Cardiac fibroblast (primary cell): ENCODE measurements around the gene COX14.

Source experiments
- DNase-seq, 2 donors: peaks; one replicate each; pipeline versions ENCODE4 v3.0.0 to v3.0.0-alpha.2; 2010; ENCODE audit warnings: low read depth in 2 of 2
- H3K4me3 ChIP-seq, 2 donors: replicated peaks in 1 of 2; 1 replicate in 1 of 2; 2 replicates in 1 of 2; pipeline ENCODE4 v1.5.1; 2011; ENCODE audit warnings: low read depth in 2 of 2, low read length in 2 of 2, mild to moderate bottlenecking in 2 of 2, moderate library complexity in 1 of 2
- TF ChIP-seq, protein P1 (sequence below): IDR thresholded peaks from one replicate; pipeline ENCODE4 v1.5.1; 2011; ENCODE audit warnings: low read depth, mild to moderate bottlenecking, low read length, inconsistent platforms

The COX14 gene

DNA sequence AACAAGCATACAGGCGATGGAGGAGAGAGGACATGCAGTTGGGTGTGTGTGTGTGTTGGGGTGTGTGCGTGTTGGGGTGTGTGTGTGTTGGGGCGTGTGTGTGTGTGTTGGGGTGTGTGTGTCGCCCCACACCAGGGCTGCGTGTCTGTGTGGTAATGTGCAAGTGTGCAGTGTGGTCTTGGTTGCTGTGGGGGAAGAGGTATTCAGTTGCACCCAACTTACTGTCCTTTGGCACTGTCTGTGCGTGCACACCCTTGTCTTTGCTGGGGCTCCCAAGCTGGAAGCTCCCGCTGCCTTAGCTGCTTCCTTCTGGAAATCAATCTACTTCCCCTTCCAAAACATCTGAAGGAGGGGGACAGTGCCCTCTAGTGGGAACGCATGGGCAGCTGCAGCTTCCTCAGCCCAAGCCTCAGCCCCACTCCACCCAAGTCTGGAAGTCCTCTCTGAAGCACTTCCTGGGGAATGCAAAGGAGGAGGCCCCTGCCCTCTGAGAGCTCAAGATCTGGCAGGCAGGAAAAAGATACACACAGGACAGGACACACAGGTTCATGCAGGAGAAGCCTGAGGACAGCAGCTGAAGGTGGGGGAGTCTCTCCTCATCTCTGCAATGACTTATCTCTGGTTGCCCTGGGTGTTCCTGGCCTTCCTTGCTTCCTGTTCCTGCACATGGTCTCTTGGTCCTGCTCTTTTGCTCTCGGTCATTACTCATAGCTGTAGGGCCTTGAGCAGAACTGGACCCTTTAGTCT, 41.5 kb upstream of the COX14 start:
- TF ChIP-seq, protein P1, sequence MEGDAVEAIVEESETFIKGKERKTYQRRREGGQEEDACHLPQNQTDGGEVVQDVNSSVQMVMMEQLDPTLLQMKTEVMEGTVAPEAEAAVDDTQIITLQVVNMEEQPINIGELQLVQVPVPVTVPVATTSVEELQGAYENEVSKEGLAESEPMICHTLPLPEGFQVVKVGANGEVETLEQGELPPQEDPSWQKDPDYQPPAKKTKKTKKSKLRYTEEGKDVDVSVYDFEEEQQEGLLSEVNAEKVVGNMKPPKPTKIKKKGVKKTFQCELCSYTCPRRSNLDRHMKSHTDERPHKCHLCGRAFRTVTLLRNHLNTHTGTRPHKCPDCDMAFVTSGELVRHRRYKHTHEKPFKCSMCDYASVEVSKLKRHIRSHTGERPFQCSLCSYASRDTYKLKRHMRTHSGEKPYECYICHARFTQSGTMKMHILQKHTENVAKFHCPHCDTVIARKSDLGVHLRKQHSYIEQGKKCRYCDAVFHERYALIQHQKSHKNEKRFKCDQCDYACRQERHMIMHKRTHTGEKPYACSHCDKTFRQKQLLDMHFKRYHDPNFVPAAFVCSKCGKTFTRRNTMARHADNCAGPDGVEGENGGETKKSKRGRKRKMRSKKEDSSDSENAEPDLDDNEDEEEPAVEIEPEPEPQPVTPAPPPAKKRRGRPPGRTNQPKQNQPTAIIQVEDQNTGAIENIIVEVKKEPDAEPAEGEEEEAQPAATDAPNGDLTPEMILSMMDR: peak; percentile 98
- peak; percentile 90 to 94 for DNase-seq
- no peak overlapping the region for H3K4me3 ChIP-seq

DNA sequence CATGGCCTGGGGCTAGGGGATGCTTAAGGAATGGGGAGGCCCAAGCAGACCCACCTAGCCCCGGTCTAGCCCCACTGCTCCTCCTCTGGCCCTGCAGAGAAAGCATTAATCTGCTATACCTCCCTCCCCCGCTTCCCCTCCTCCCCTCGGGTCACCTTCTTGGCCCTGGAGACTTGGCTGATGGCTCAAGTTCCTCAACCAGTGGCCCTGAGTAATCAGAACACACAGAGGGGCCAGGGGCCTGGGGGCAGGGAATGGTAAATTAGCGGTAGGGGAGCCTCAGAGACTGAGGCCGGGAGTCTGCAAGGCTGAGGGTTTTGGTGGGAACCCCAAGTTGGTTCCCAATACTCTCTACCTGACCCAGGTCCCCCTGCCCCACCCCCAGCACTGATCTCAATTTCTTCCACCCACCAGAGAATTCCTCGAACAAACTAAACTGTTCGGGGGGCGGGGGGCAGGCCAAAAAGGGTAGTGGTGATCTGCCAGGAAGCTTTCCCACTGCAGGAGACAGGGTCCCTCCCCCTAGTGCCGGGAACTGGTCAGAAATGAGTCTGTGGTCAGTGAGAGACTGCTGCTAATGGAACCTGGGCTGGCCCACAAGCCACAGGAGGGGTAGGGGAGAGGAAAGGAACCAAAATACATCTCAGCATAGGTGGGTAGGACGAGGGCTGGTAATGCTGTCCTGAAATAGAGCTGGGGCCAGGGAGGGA, 39.7 kb upstream of the COX14 start:
- TF ChIP-seq, protein P1: no peak
- H3K4me3 ChIP-seq: no peak overlapping the region
- no peak for DNase-seq

DNA sequence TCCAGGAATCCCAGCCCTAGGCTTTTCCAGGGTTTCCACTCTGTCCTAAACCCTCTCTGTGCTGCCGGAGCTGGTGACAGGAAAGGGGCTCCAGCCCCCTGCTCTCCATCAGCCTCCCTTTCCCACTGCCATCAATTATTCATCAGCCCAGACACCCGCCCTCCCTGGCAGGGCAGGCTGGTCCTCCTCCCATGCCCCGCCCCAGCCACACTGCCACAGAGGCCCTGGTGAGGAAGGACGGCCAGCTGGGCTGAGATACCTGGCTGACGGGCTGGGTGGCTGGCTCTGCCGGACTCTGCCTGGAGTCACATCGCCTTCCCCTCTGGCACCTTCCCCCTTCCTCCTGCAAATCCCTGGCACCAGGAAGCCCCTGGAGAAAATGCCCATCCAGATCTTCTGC, 38.8 kb upstream of the COX14 start:
- no peak overlapping the region for H3K4me3 ChIP-seq
- no peak for DNase-seq
- TF ChIP-seq, protein P1: no peak

DNA sequence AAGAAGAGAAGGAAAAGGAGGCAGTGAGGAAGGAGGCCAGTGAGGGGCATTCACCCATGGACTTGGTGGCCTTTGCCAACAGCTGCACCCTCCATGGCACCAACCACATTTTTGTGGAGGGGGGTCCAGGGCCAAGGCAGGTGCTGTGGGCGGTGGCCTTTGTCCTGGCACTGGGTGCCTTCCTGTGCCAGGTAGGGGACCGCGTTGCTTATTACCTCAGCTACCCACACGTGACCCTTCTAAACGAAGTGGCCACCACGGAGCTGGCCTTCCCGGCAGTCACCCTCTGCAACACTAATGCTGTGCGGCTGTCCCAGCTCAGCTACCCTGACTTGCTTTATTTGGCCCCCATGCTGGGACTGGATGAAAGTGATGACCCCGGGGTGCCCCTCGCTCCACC, 38.3 kb upstream of the COX14 start:
- H3K4me3 ChIP-seq: no peak overlapping the region
- TF ChIP-seq, protein P1: no peak
- no peak for DNase-seq

DNA sequence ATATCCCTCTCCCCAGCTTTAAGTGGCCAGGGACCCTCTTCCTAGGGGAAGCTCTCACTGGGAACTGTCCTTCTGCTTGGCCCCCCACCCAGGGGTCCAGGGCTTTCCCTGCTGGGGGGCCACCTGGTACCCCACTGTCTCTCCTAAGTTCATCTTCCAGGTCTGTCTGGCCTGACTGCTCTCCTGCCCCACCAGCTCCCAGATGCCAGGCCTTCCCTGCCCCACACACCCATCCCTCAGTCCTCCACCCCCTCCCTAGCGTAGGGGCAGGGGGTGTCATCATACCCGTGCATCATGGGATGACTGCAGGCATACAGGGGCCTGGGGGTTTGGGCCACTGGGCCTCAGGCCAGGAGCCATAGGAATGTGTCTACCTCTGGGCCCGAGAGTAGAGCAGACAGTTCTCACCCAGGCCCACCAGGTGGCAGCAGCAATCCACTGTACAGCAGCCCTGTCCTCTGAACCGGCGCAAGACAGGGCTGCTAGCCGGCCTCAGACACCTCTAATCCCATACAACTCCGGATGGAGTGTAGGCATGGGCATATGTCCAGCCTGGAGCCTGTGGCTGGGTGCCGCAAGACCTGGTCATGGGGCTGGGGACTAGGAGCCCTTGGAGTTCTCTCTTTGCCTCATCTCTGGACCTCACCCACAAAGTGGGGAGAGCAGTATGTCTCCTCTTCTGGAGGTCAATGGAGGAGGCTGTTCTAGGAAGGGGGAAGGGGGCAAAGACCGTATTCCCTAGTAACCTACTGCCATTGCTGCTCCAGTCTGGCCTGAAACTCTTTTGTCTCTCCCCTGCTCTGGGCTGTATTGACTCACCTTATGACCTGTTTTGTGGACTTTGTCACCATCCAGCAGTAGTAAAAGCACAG, 36.9 kb upstream of the COX14 start:
- peak; percentile 86 to 90 for DNase-seq
- no peak overlapping the region for H3K4me3 ChIP-seq
- TF ChIP-seq, protein P1: peak; percentile 89

DNA sequence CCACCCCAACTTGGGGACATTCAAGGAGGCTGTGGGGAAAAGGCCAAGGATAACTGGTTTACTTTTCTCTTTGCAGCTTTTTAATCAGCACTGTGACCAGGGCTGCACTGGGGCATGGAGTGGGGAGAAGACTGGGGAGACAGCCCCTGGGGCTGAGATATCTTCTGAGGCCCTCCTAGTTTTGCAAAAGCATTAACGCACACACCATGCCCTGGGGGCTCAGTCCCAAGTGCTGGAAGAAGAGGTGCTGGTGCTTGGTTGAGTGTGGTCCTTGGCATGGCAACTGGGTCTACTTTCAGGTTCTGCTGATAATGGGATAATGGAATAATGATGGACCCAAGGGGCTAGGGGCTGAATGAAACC, 36.2 kb upstream of the COX14 start:
- DNase-seq: no peak
- no peak overlapping the region for H3K4me3 ChIP-seq
- TF ChIP-seq, protein P1: no peak
